ENCODE measurements around the gene NUTM1.

The NUTM1 gene

DNA sequence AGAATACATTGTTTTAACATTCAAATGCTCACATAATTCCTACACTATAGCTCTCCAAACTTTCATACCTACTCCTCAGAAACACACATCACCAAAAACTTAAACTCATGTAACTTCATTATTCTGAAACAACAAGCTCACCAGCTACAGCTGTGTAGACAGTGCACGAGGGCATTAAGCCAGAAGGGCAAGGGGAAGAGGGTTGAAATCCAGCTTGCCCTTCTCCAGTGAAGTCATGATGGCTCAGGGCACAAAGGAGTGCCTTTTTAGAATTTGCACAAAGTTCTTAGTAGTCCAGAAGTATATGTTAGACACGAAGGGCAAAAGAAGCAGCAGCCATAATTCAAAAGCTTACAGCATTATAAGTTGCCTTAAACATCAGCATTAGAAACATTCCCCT lies 14.1 kb upstream of the NUTM1 start:
- no peak overlapping the region for H3K4me3 Mint-ChIP-seq
- H3K36me3 Mint-ChIP-seq, result peaks cover 19% of the 10 kb centered on the region
- peaks cover 69% of the 10 kb centered on the region for H3K4me1 Mint-ChIP-seq
- H3K9me3 Mint-ChIP-seq, result no peaks in the 10 kb centered on the region
- CTCF ChIA-PET, result interaction anchor here (1.3 to 2.8 kb wide), 7 partner anchors 9 to 259 kb away, joined by 3 to 13 read pairs (median 6); partner anchors contain the start of genes NOP10, NUTM1 and SLC12A6
- H3K27me3 Mint-ChIP-seq, result no peaks in the 10 kb centered on the region
- no peak for DNase-seq
- peak overlapping the region; percentile 84 for H3K27ac Mint-ChIP-seq

DNA sequence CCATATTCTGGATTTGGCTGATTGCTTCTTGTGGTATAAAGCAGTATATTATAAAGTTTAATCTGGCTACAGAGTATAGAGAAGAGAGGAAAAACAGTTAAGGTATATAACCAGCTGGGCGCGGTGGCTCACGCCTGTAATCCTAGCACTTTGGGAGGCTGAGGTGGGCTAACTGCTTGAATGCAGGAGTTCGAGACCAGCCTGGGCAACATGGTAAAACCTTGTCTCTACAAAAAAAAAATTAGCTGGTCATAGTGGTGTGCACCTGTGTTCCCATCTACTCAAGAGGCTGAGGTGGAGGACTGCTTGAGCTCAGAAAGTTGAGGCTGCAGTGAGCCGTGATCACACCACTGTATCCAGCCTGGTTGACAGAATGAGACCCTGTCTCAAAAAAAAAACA lies 12.8 kb upstream of the NUTM1 start:
- CTCF ChIA-PET, result interaction anchor here (0.6 to 2.8 kb wide), 8 partner anchors 8 to 235 kb away, joined by 3 to 10 read pairs (median 5); partner anchors contain the start of genes NOP10, NUTM1 and SLC12A6
- H3K27ac Mint-ChIP-seq, result no peak overlapping the region
- no peak overlapping the region for H3K4me3 Mint-ChIP-seq
- H3K36me3 Mint-ChIP-seq, result peaks cover 19% of the 10 kb centered on the region
- no peaks in the 10 kb centered on the region for H3K27me3 Mint-ChIP-seq
- H3K4me1 Mint-ChIP-seq, result peaks cover 77% of the 10 kb centered on the region
- no peak for DNase-seq
- no peaks in the 10 kb centered on the region for H3K9me3 Mint-ChIP-seq

DNA sequence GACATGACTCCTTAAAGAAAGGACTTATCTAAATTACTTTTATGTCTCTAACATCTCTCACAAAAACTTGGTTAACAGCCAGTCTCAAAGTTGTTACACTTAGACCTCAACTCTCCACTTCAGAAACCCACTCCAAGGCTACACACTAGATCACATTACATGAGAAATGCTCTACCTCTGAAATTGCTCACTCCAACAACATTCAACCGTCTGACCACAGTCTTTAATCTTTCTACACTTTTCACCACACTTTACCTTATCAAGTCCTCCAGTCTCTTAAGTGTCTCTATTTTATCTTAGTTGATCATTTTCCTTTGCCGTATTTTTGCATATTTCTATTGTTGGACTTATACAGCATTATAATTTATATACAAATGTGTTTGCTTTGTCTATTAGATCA lies 11.3 kb upstream of the NUTM1 start:
- H3K4me1 Mint-ChIP-seq, result peaks cover 81% of the 10 kb centered on the region
- H3K9me3 Mint-ChIP-seq, result no peaks in the 10 kb centered on the region
- H3K4me3 Mint-ChIP-seq, result peak overlapping the region; percentile 1
- H3K36me3 Mint-ChIP-seq, result peaks cover 19% of the 10 kb centered on the region
- no peaks in the 10 kb centered on the region for H3K27me3 Mint-ChIP-seq
- CTCF ChIA-PET, result interaction anchor here (1.6 kb wide), 1 partner anchor 90 kb away, joined by 5 read pairs; no protein-coding TSS in a partner anchor
- peak overlapping the region; percentile 78 for H3K27ac Mint-ChIP-seq
- DNase-seq, result no peak

DNA sequence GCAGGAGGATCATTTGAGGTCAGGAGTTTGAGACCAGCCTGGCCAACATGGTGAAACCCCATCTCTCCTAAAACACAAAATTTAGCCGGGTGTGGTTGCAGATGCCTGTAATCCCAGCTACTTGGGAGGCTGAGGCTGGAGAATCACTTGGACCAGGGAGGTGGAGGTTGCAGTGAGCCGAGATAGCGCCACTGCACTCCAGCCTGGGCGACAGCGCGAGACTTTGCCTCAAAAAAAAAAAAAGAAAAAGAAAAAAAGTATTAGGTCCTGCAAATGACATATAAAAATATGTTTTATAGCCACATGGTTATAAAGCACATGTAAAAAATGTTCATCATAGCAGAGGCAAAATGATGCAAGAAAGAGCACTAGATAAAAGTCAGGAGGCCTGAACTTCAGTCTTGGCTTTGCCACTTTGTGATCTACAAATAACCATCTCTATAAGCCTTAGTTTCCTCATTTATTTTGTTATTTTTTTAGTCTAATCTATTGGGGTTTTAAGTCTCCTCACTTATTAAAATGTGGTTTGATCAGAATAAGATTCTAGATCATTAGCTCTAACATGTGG lies 10.5 kb upstream of the NUTM1 start:
- Mint-ChIP-seq H3K4me1 (peaks cover 78% of the 10 kb centered on the region), H3K27ac (peak overlapping the region; percentile 78), H3K4me3 (no peak overlapping the region), H3K9me3 (no peaks in the 10 kb centered on the region), H3K27me3 (peaks cover 5% of the 10 kb centered on the region), H3K36me3 (peaks cover 22% of the 10 kb centered on the region)
- DNase-seq, result no peak
- CTCF ChIA-PET, result no interaction called here

DNA sequence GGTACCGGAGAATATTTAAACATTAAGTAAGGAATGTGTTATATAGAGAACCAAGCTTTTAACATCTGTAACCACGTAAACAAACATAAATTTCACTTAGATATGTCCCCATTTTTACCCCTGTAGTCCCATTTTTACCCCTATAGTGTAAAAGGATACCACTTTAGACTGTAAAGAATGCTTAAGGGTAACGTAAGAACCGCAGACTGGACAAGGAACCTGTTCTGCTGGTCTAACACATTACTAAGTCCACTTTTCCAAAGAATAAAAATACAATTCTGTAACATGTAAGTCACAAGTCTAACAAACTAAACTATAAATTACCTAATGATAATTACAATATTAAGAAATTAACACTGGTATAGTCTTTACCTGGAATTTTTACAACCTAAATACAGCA lies 8.4 kb upstream of the NUTM1 start:
- Mint-ChIP-seq H3K36me3 (peaks cover 19% of the 10 kb centered on the region), H3K4me1 (peaks cover 65% of the 10 kb centered on the region)

DNA sequence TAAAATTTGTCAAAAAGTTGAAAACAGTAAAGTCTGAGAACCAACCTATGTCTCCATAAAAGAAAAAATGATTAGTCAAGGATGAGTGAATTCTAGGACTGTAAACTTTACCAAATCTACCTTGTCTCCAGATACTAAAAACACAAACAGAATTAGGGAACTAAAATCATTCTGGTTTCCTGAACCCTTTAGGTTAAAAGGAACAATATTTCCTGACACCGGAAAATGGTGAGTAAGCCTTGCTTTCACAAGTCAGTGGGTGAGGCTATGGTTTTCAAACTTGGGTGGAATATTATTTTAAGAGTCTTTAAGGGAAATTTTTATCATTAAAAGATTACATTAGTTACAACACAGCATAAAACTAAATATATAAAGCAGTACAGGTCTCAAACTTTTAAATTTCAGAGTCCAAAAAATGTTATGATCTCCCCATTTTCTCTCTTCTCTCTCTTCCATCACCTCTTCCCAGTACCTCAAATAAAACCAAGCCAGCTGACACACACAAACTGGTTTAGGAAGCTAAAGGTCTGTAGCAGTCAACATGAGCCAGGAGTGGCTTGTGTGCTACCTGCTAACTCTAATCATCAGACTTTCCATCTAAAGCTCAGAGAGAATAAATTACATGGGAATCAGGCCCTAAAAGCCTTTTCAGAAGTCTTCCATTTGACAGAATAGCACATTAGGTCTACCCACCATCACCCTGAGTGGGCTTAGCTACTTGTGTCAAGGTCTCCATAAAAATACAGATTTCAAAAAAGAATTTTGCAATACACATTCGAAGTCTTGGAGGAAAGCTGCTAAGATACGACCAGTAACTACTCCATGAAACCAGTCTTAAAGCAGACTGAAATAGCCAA lies 7.7 kb upstream of the NUTM1 start:
- Mint-ChIP-seq H3K27me3 (peaks cover 5% of the 10 kb centered on the region), H3K36me3 (peaks cover 23% of the 10 kb centered on the region), H3K4me1 (peaks cover 66% of the 10 kb centered on the region), H3K4me3 (peak overlapping the region; percentile 98), H3K9me3 (no peaks in the 10 kb centered on the region), H3K27ac (peak overlapping the region; percentile 93)
- CTCF ChIA-PET, result interaction anchor here (1.0 to 1.6 kb wide), 4 partner anchors 9 to 94 kb away, joined by 3 to 6 read pairs (median 4); partner anchors contain the start of gene LPCAT4
- no peak for DNase-seq

More for the DNA sequence above, 8.4 kb upstream of the NUTM1 start:
- Mint-ChIP-seq H3K27me3 (peaks cover 5% of the 10 kb centered on the region), H3K27ac (peak overlapping the region; percentile 93), H3K9me3 (no peaks in the 10 kb centered on the region), H3K4me3 (peak overlapping the region; percentile 98)
- CTCF ChIA-PET, result no interaction called here
- DNase-seq, result no peak

DNA sequence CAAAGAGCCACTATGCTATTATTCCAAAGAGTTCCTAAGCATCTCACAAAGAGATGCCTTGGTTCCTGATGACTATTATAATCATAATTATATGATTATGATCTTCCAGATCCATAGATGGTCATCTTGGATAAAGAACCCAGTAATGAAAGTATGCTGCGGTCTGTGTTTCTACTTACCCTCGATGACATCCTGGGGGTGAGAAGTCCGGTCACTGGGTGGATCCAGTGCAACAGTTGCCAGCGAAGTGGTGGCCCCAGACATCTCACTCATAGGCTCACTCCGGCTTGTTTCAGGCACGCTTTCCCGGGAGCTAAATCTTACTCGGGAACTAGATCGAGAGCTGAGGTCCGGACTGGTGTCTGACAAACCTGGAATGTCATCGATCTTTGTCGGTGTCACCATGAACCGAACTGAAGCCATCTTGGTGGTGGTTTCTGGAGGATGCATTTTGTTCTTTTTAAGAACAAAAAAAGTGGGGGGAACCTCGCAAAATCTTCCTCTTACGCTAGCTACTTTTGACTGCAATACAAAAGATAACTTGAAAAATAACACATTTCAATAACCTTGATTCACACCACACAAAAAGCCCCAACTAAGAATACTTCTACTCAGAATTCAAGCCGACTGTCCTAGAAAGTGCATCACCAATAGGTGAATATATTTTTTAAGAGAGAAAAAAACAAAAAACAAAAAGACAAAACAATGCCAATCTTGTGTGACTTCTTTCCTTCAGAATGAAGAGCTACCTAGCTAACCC lies 6.7 kb upstream of the NUTM1 start:
- Mint-ChIP-seq H3K4me3 (peak overlapping the region; percentile 98), H3K27me3 (peaks cover 5% of the 10 kb centered on the region), H3K27ac (peak overlapping the region; percentile 93), H3K4me1 (peaks cover 64% of the 10 kb centered on the region), H3K36me3 (peaks cover 23% of the 10 kb centered on the region), H3K9me3 (no peaks in the 10 kb centered on the region)
- DNase-seq, result no peak
- CTCF ChIA-PET, result interaction anchor here (0.8 to 1.6 kb wide), 5 partner anchors 10 to 95 kb away, joined by 3 to 6 read pairs (median 4); partner anchors contain the start of gene LPCAT4

DNA sequence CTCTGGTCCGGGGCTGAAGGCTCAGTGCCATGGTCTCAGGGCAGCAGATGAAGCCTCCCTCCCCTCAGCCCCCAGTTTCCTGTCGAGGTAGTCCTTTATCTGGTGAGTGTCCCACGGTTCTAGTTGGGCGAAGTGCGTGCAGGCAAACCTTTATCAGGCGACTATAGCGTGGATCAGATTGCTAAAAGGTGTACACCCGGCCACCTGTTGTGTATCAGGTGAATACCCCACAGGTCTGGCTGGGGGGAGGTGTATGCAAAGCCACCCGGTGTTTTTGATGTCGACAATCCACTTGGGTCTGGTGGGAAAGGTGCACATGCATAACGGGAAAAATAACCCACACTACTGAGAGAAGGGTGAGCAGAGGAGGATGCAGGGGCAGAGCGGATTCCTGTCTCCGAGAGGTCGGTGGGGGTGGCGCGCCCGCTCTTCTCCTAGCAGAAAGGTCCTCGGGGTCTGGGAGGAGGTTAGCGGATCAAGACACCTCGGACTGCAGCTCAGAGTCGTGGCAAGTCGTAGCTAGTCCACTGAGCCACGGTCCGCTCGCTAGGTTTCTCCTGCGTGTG lies 6.0 kb upstream of the NUTM1 start:
- peaks cover 65% of the 10 kb centered on the region for H3K4me1 Mint-ChIP-seq
- peak; percentile 49 for DNase-seq

DNA sequence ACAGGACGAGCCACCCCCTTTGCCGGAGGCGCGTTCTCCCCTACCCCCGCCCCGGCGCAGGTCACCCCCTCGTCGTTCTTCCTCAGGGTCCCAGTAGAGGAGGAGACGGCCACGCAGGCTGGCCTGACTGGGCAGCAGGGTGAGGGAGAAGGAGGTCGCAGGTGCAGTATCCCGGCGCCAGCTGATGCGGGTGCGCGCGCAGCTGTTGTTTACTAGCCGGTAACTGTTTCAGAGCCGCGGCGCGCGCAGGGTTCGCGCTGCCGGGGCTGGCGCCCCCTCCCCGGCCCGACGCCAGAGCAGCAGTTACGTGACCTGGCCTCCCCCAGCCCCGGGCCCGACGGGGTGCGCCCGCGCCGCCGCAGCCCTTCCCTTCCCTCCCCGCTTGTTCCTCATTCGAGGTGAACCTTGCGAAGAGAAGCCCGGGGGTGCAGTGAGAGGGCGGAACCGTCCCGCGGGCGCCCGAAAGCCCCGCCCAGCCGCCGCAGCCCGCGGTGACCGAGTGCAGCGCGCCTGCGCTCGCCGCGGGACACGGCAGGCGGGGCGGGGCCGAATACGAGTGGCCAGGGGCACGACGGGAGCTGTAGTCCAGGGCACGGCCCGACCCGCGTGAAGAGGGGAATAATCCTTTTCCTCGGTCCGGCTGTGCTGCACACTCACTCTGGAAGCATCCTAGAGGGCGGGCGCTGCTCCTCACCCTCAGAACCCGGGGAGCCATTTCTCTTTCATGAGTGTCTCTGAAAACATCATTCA lies 5.4 kb upstream of the NUTM1 start, which contains the start of gene SLC12A6:
SLC12A6 (minus strand) TSS at position 225 of the 750 bp plus-strand sequence. CDS start 1,101 bp downstream, outside the sequence.
- H3K27me3 Mint-ChIP-seq, result peaks cover 5% of the 10 kb centered on the region
- peak within 1 kb of the TSS; percentile 98 for H3K4me3 Mint-ChIP-seq
- CTCF ChIA-PET, result interaction anchor here (0.8 to 2.2 kb wide), 3 partner anchors 9 to 97 kb away, joined by 4 to 10 read pairs (median 10); partner anchors contain the start of gene LPCAT4
- peaks cover 27% of the 10 kb centered on the region for H3K36me3 Mint-ChIP-seq
- peak; percentile 92 for DNase-seq
- peaks cover 62% of the 10 kb centered on the region for H3K4me1 Mint-ChIP-seq
- H3K27ac Mint-ChIP-seq, result peak within 1 kb of the TSS; percentile 93
- H3K9me3 Mint-ChIP-seq, result no peaks in the 10 kb centered on the region

More for the DNA sequence above, 6.0 kb upstream of the NUTM1 start:
- H3K4me3 Mint-ChIP-seq, result peak overlapping the region; percentile 98
- peak overlapping the region; percentile 93 for H3K27ac Mint-ChIP-seq
- H3K36me3 Mint-ChIP-seq, result peaks cover 25% of the 10 kb centered on the region
- no peaks in the 10 kb centered on the region for H3K9me3 Mint-ChIP-seq
- CTCF ChIA-PET, result interaction anchor here (0.8 kb wide), 1 partner anchor 30 kb away, joined by 4 read pairs; the partner anchor contains the start of gene LPCAT4
- H3K27me3 Mint-ChIP-seq, result peaks cover 5% of the 10 kb centered on the region

DNA sequence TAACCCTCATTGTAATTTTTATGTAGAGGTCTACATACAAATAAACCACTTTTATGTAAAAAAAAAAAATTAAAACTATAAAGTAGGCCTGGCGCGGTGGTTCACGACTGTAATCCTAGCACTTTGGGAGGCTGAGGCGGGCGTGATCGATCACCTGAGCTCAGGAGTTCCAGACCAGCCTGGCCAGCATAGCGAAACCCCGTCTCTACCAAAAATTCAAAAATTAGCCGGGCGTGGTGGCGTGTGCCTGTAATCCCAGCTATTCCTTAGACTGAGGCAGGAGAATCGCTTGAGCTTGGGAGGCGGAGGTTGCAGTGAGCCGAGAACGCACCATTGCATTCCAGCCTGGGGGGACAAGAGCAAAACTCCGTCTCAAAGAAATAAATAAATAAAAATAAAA lies 4.8 kb upstream of the NUTM1 start:
- Mint-ChIP-seq H3K27me3 (peaks cover 5% of the 10 kb centered on the region), H3K27ac (peak overlapping the region; percentile 86), H3K9me3 (no peaks in the 10 kb centered on the region), H3K4me3 (peak overlapping the region; percentile 69), H3K36me3 (peaks cover 27% of the 10 kb centered on the region), H3K4me1 (peaks cover 58% of the 10 kb centered on the region)
- no peak for DNase-seq
- CTCF ChIA-PET, result interaction anchor here (1.9 to 2.2 kb wide), 2 partner anchors 9 to 97 kb away, joined by 10 read pairs; no protein-coding TSS in a partner anchor

DNA sequence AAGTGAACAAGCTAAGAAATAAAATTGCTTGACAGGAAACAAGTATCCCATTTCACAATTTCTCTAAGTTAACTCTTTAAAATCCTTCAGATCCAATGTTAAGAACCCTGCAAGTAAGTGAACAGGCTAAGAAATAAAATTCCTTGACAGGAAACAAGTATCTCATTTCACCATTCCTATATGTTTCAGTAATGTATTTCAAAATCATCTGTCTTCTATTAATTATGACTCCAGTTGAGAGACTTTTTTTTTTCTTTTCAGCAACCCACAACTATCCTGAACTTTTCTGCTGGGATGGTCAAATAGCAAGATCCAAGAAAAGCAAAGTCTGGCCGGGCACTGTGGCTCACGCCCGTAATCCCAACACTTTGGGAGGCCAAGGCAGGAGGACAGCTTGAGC lies 3.2 kb upstream of the NUTM1 start:
- H3K4me3 Mint-ChIP-seq, result peak overlapping the region; percentile 12
- H3K27me3 Mint-ChIP-seq, result peaks cover 5% of the 10 kb centered on the region
- H3K27ac Mint-ChIP-seq, result no peak overlapping the region
- peaks cover 45% of the 10 kb centered on the region for H3K4me1 Mint-ChIP-seq
- H3K36me3 Mint-ChIP-seq, result peaks cover 27% of the 10 kb centered on the region
- no peak for DNase-seq
- CTCF ChIA-PET, result interaction anchor here (1.0 to 1.3 kb wide), 2 partner anchors 28 to 248 kb away, joined by 3 read pairs; partner anchors contain the start of gene LPCAT4
- H3K9me3 Mint-ChIP-seq, result no peaks in the 10 kb centered on the region

DNA sequence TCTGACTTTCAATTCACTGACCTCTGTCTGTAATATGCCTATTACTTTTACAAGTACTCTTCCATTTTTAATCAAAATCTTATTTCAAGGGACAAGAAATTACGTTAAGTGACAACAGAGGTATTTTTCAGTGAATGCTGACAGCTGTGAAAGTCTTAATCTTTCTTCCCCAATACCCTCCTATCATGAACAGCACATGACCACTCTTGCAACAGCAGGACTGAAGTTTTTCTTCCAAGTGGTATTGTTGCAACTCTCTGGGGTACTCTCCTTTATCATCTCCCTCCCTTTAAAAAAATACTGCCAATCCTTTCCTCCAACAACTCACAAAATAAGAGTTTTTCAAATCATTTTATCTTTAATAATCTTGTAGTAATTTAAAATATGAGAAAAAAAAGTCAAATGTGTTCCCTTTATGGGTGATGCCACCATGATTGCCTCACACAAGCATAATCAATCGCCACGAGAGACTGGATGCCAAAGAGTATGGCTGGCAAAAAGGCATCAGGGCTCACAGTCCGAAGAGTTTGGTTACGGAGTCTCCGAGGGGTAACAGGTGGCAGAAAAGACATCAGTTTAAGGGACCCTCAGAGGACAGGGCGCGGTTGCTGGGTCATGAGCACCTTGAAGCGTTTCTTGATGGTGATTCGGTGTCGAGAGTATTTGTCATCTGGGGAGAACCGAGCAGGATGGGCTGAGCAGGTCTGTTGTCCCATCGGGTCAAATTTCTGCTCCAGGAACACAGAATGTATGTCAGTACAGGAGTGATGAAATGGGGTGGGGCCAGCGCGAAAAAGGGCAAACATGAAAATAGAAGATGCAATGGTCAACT lies 1.5 kb upstream of the NUTM1 start:
- Mint-ChIP-seq H3K9me3 (no peaks in the 10 kb centered on the region), H3K27ac (no peak overlapping the region), H3K36me3 (peaks cover 27% of the 10 kb centered on the region), H3K27me3 (peaks cover 12% of the 10 kb centered on the region), H3K4me3 (no peak overlapping the region), H3K4me1 (peaks cover 30% of the 10 kb centered on the region)
- no peak for DNase-seq
- CTCF ChIA-PET, result interaction anchor here (1.9 kb wide), 1 partner anchor 100 kb away, joined by 11 read pairs; no protein-coding TSS in a partner anchor

All from activated naive CD4-positive, alpha-beta T cell treated with anti-CD3 and anti-CD28 coated beads, Interleukin-2, amount 10 ng/mL, durations not matched to agents 7 days and 5 days (primary cell).